GM18867 (cell line): ENCODE results near the gene ACOT11.
"Not testable (repeated sequence)": the region's sequence is repeated elsewhere in the genome, so short reads cannot be mapped to it uniquely, and the experiment has no call there.

Experiments
- ATAC-seq: cut with Tn5 transposase; IDR thresholded peaks from one replicate; pipeline ENCODE4 v1.9.1; 2021; ENCODE audit warnings: mild to moderate bottlenecking, moderate library complexity; ENCODE audit not compliant: unreplicated experiment

ACOT11 gene

DNA sequence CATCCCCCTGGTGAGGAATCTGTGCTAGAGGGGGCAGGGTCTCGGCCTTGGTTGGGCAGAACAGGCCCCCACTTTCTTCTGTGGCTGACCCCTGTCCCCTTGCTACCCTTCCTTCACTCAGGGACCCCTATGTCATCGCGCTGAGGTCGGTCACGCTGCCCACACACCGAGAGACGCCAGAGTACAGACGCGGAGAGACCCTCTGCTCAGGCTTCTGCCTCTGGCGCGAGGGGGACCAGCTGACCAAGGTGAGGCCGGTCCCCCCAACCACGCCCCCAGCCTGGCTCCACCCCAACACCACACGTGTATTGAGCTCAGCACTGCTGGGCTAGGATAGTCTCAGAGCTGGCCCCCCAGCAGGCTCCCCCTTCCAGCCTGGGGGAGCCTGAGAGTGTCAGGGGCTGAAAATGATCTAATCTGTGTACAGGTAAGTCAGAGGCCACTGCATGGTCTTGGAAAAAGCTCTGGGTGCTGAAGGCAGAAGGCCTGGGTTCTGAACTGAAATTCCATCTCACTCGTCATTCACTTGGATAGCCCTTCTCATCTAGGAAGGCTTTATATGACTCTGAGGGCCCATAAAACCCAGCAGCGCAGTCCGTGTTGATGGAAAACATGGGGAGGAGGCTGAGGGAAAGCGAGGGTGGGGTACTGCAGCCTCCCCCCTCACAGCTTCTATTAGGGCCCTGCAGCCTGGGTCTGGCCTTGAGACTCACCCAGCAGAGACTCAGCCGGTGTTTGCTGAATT lies 60.0 kb downstream of the ACOT11 start:
- no peak for ATAC-seq

DNA sequence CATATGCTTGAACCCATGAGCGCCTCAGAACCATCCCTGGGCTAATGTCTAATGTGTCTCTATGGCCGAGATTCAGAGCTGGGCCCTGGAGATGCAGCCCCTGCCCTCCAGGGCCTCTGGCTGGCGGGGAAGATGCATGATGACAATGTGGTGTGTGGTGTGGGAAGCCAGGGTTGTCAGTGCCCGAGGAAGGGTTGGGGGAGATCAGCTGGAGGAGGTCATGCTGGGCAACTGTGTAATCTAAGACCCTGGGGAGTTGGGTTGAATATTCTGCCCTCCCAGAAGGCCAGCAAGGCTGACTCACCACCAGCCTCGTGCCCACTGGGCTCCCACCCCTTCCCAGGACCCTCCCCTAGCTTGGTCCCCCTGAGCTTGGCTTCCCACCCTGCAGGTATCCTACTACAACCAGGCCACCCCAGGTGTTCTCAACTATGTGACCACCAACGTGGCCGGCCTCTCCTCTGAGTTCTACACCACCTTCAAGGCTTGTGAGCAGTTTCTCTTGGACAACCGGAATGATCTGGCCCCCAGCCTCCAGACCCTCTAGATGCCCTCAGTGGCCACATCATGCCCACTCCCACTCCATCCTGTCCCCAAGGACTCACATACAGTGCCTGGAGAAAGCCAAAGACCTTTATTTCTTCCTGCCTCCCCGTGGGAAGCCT lies 60.7 kb downstream of the ACOT11 start:
- no peak for ATAC-seq

GRCh38 chr1:54609301-54609921 lies 61.4 kb downstream of the ACOT11 start:
- no peak for ATAC-seq

GRCh38 chr1:54610048-54610447 lies 62.0 kb downstream of the ACOT11 start:
- no peak for ATAC-seq

DNA sequence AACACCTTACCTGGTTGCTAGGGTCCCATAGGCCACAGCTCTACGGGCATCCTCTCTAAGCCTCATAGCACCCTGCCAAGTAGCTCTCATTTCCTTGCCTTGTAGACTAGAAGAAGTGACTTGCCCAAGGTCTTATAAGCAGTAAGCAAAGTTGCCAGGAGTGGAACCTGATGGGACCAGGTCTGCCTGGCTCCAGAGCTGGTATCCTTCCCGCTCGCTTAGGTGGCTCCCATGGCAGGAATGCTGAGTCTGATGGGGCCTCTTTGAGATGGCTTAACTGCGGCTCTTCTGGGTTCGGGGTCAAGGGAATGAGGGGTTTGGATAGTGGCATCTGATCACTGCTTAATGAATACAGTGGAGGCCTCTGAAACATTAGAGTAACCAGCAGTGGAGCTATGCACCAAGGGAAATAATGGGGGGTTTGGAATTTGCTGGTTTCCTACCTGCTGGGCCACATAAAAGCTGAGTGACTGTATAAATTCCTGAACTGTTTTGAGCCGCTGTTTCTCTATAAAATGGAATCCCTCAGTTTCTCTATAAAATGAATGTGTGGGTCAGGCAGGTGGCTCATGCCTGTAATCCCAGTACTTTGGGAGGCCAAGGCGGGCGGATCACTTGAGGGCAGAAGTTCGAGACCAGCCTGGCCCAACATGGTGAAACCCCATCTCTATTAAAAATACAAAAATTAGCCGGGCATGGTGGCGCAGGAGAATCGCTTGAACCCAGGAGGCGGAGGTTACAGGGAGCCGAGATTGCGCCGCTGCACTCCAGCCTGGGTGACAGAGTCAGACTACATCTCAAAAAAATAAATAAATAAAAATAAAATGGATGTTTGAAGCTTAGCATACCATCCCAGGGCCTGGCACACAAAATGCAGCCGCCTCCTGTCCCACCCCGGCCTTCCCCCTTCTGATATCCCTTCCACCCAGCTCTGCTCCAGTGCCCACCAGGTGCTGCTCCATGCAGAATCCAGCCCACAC lies 62.9 kb downstream of the ACOT11 start:
- ATAC-seq, result no peak

GRCh38 chr1:54611621-54612020 lies 63.6 kb downstream of the ACOT11 start:
- ATAC-seq, result no peak

DNA sequence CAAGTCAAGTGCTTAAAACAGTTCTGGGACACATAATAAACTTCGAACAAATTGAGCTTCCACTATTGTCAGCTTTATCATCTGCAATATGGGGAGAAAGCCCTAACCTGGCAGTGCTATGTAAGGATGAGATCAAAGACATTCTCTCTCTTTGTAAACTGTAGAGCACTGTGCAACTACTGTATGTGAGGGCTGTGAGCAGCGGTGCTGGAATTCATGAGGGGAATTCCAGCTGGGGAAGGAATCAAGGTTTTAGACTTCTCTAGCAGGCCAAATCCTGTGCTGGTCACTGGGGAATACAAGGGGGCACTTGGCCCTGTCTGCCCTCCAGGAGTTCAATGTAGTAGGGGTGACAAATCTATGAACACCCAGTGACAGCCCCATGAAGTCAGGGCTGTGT lies 66.0 kb downstream of the ACOT11 start:
- no peak for ATAC-seq

DNA sequence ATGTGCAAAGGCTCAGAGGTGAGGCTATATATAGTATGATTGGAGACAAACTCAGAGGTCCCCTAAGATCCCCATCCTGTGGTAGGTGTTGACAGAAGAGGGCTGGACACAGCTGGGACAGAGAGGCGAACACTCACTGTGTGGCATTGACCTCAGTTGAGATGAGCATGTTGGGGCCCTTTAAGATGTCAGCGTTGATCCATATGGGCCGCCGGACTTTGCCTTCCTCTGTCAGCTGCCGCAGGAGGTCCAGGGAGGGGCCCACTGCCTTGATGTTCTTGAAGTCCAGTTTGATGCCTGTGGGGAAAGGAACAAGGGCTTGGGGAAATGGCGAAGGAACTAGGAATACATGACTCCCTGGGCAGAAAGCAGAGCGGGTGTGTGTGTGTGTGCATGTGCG lies 66.5 kb downstream of the ACOT11 start:
- no peak for ATAC-seq

GRCh38 chr1:54615531-54616279 lies 67.7 kb downstream of the ACOT11 start:
- ATAC-seq, result no peak

DNA sequence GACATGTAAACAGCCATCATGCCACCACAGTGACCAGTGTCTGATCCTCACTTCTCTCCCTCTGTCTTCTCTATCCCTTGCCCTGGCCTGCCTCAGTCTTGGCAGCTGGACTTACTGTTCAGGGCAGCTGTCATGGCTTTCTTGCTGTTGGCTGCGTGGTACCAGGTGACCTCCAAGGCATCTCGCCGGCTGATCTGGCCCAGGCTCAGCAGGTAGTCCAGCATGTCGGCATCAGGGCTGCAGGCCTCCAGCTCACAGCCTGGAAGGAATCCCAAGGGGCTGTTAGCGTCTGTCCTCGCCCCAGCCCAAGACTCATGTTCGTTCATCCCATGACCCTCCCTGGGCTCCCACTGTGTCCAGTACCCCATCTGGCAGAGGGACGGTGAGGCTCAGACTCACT lies 71.7 kb downstream of the ACOT11 start:
- ATAC-seq, result no peak

- ATAC-seq, result no peak
Observed at GRCh38 chr1:54623216-54624007, 75.4 kb downstream of the ACOT11 start, which contains the start of gene FAM151A. FAM151A (minus strand) TSS chr1:54623525; CDS start chr1:54623395, 130 bp downstream.

DNA sequence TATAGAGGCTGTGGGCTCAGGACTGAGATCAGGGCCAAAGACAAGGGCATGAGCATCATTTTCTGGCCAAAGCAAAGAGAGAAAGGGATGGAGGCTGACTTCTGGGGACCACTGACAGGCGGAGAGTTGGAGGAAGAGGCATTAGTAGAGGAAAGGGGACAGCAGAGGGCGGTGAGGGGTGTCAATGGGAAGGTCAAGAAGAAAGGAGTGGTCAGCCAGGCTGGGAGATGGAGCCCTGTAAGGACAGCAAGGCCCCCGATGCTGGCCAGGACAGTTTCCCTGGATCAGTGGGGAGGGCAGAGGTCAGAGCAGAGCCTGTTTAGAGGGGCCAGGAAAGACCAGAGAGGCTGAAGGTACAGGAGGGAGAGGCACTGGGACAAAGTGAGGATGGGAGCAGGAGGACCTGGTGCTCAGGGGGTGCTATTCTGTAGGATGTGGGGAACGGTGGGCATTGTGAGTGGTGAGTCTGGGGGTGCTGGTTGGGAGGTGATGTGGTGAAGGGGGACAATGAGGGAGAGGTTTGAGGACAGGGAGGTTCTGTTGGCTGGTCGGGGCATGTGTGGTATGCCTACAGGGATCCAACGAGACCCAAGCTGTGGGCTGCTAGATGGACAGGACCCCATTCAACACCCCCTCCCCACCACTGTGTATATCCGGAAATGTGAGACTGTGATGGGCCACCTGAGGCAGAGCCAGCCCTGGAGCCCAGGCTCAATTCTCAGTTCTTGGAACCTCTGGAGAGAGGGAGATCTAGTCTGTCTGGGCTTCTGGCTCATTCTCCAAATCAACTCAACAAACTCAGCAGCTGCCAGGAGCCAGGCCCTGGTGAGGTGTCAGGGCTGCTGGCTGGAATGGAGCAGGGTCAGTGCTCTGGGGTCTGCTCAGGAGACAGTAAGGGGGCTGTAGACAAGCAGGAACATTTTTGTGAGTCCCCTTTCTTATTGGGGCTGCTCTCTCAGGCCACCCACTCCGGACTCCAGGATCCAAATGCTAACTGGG lies 76.7 kb downstream of the ACOT11 start:
- no peak for ATAC-seq

GRCh38 chr1:54627196-54627595 lies 79.2 kb downstream of the ACOT11 start:
- ATAC-seq, result no peak

DNA sequence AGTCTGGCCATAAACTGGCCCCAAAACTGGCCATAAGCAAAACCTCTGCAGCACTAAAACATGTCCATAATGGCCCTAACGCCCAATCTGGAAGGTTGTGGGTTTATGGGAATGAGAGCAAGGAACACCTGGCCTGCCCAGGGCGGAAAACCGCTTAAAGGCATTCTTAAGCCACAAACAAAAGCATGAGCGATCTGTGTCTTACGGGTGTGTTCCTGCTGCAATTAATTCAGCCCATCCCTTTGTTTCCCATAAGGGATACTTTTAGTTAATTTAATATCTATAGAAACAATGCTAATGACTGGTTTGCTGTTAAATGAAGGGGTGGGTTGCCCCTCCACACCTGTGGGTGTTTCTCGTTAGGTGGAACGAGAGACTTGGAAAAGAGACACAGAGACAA lies 87.8 kb downstream of the ACOT11 start:
- ATAC-seq, result not testable (repeated sequence)

GRCh38 chr1:54636461-54637446 lies 88.7 kb downstream of the ACOT11 start:
- not testable (repeated sequence) for ATAC-seq

DNA sequence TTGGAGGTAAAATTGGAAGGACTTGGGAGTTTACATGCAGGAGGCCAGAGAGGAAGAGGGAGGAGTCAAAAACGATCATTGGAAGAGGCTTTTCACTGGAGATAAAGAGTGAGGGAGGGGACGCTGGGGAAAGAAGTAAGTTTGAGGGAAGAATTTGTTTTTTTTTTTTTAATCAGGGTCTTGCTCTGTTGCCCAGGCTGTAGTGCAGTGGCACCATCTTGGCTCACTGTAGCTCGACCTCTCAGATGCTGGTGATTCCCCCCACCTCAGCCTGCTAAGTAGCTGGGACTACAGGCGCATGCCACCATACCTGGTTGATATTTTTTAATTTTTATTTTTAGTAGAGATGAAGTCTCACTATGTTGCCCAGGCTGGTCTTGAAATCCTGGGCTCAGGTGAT lies 92.3 kb downstream of the ACOT11 start:
- ATAC-seq, result no peak
